IPS-NIHi11 (cell line): ENCODE data around the gene SH3RF1.

ENCODE experiments used
- DNase-seq: peaks from one replicate; pipeline ENCODE4 v3.0.0; 2012; ENCODE audit warnings: mixed read lengths, low spot score

The SH3RF1 gene

GRCh38 chr4:169163495-169163894, 107.3 kb downstream of the SH3RF1 start:
- no peak for DNase-seq

- DNase-seq = no peak
Observed at GRCh38 chr4:169160825-169161224, 109.9 kb downstream of the SH3RF1 start.

- DNase-seq = no peak
Observed at GRCh38 chr4:169159624-169160171, 111.1 kb downstream of the SH3RF1 start.

- DNase-seq = no peak
Observed at GRCh38 chr4:169158861-169159260, 111.9 kb downstream of the SH3RF1 start.

GRCh38 chr4:169158046-169158445, 112.7 kb downstream of the SH3RF1 start:
- no peak for DNase-seq

- DNase-seq = no peak
Observed at GRCh38 chr4:169156392-169156791, 114.4 kb downstream of the SH3RF1 start.

- no peak for DNase-seq
Observed at GRCh38 chr4:169154121-169154520, 116.6 kb downstream of the SH3RF1 start.

- DNase-seq = no peak
Observed at GRCh38 chr4:169153481-169154087, 117.2 kb downstream of the SH3RF1 start.

- DNase-seq = no peak
Observed at GRCh38 chr4:169152899-169153298, 117.9 kb downstream of the SH3RF1 start.

- no peak for DNase-seq
Observed at GRCh38 chr4:169152098-169152497, 118.7 kb downstream of the SH3RF1 start.

GRCh38 chr4:169151671-169152070, 119.1 kb downstream of the SH3RF1 start:
- no peak for DNase-seq

- DNase-seq = no peak
Observed at GRCh38 chr4:169150806-169151205, 120.0 kb downstream of the SH3RF1 start.

- no peak for DNase-seq
Observed at GRCh38 chr4:169148885-169149284, 121.9 kb downstream of the SH3RF1 start.

- no peak for DNase-seq
Observed at GRCh38 chr4:169147191-169147590, 123.6 kb downstream of the SH3RF1 start.

GRCh38 chr4:169144061-169144600, 126.6 kb downstream of the SH3RF1 start:
- DNase-seq = no peak

GRCh38 chr4:169143335-169143734, 127.4 kb downstream of the SH3RF1 start:
- DNase-seq = no peak

- no peak for DNase-seq
Observed at GRCh38 chr4:169142906-169143305, 127.8 kb downstream of the SH3RF1 start.

- DNase-seq = no peak
Observed at GRCh38 chr4:169142391-169142790, 128.4 kb downstream of the SH3RF1 start.

- no peak for DNase-seq
Observed at GRCh38 chr4:169139021-169139420, 131.7 kb downstream of the SH3RF1 start.

- DNase-seq = no peak
Observed at GRCh38 chr4:169137558-169137920, 133.2 kb downstream of the SH3RF1 start.

- no peak for DNase-seq
Observed at GRCh38 chr4:169136796-169137557, 133.8 kb downstream of the SH3RF1 start.

GRCh38 chr4:169136330-169136729, 134.4 kb downstream of the SH3RF1 start:
- DNase-seq = no peak

- DNase-seq = no peak
Observed at GRCh38 chr4:169135776-169136175, 135.0 kb downstream of the SH3RF1 start.
